DLD1 (cell line): ENCODE results near the gene OLFML2B.
"Not testable (repeated sequence)": the region's sequence is repeated elsewhere in the genome, so short reads cannot be mapped to it uniquely, and the experiment has no call there.

Experiments
- in situ Hi-C: cut with HindIII; loops from 2 replicates; pipeline ENCODE4 v1.10.0; 2017; ENCODE audit warnings: low sequenced_read_pairs

Gene OLFML2B

DNA sequence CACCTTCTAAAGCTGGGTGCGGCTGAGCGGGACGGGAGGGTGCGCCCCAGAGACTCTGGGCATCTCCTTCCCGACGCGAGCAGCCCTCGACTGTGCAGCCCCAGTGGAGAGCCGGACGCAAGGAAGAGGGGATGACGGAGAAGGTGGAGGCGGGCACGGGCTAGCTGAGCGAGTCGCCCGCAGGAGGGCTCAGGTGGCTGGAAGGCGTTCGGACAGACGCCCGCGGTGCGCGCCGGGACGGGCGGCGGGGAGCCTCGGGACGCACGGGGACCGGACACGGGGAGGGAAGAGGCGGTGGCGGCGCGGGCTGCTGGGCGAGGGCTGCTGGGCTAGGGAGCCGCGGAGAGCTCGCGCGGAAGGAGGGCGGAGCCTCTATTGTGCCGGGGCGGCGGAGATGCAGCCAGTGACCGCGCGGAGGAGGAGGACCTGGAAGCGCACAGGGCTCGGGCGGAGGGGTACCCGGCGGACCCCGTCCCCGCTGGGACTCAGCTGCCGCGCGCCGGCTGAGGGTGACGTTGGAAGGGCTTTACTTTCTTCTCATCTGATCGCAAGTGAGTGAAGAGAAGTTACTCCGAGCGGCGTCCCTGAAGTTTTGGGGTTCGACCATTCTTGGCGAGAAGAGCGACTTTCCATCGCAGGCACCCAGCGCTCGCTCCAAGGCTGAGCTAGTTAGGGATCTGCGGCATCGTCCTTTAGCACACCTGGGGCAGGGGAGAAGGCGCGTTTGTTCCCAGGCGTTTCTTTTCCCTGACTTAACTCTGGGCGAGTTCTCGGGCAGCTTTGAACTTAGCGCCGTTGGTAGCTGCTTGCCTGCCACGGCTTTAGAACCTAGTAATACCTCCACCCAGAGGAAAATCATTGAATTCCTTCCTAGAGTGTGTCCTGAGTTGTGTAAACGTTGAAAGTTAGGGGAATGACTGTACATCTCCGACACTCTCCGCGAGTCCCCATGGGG lies at the start of gene OLFML2B:
Gene OLFML2B, minus strand, starts transcription at position 323 of the 955 bp plus-strand sequence. CDS start 439 bp downstream, outside the sequence.
- in situ Hi-C loops, result no loop called here

DNA sequence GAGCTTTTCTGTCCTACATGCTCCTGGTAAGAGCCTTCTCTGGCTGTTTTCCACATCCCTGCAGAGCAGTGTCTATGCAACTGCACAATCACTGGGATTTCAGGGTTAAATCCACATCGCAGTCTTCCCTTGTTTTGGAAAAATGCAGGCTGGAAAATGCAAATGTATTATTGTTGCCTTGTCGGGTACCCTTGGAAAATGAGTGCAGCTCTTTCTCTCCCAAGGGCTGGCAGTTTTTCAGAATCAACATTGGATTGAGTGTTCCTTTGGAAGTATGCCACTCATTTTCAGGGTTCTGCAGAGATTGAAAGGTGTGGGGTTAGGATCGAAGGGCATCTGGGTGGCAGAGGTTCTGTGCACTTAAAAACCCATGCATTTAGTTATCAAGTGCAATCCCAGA lies 49.1 kb upstream of the OLFML2B start:
- in situ Hi-C loops, result no loop called here

DNA sequence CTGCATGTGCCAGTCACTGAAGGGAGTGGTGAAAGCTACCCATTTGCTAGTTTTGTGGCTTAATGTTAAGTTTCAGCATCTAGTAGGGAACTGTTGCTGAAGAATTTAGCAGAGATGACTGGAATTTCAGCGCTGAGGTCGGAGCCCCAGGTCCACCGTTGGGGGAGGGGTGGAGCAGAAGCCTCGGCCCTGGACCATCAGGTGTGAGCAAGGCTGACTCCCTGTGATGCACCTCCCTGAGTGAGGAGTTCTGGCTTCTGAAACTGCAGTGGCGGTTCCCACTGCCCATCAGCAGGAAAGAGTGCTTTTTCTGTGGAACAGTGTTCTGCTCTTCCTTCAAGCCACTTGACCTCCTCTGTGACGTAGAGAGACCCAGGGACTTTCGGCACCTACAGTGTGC lies 47.2 kb upstream of the OLFML2B start:
- in situ Hi-C loops, result no loop called here

DNA sequence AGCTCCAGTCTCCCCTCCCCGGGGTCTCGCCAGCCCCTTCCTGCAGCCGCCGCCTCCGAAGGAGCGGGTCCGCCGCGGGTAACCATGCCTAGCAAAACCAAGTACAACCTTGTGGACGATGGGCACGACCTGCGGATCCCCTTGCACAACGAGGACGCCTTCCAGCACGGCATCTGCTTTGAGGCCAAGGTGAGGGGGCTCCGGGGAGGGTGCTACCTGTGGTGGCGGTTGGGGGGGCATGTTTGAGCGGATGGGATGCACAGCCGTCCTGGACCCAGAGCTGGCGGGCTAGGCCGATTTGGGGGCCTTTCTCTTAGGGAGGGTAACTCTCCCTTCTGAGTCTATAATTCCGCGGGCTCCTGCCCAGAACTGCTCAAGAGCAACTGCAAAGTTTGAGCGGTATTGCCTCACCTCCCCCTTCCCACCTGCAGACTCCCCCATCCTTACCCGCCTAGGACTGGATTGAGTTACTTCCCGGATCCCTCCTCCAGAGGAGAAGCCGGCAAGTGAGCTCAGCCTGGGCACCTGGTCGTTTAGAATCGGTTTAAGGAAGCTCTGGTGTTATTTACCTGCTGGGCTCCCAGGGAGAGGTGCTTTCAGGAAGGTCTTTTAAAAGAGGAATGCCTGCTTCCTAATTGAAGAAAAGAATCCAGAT lies 46.6 kb upstream of the OLFML2B start:
- in situ Hi-C loops, result no loop called here

DNA sequence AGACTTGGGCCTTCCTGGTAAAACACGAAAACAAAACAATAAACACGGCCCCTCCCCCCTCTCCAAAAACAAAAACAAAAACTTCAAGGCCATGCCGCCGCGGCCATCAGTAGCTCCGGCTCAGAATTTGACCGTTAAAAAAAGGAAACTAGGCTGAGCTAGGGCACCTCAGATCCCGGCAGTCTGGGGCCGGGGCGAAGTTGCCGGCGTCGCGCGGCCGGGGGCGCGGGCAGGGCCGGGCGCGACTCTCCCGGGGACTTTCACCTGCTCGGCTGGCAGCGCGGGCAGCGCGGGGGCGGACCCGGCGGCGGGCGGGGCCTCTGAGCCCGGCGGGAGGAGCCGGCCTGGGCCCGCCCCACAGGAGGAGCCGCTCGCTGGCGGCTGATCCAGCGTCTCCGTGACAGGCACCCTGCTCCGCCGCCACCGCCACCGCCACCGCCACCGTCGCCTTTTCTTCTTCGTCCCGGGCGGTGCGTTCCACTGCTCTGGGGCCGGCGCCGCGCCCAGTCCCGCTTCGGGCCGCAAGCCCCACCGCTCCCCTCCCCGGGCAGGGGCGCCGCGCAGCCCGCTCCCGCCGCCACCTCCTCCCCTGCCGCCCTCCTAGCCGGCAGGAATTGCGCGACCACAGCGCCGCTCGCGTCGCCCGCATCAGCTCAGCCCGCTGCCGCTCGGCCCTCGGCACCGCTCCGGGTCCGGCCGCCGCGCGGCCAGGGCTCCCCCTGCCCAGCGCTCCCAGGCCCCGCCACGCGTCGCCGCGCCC lies 45.8 kb upstream of the OLFML2B start, which contains the start of gene NOS1AP:
Gene NOS1AP, plus strand, starts transcription at position 358 of the 760 bp plus-strand sequence. CDS start 487 bp downstream, outside the sequence.
- in situ Hi-C loops, result no loop called here

DNA sequence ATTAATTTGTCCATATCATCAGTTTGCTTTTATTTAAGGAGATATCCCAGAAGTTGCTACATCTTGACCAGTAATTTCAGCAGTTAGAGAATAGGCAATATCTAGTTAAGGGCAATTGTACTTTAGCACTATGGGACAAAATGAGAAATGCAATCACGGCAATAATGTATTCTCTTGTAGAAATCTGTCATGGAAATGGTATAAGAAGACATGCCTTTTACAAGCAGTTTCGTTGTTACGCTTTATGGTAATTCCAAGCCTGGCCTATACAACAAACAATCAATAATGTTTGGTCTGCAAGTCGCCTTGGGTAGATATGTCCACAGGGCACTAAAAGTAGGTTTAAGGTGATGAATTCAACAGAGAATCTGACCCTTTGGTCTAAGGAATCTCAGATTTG lies 44.6 kb upstream of the OLFML2B start:
- in situ Hi-C loops, result no loop called here

DNA sequence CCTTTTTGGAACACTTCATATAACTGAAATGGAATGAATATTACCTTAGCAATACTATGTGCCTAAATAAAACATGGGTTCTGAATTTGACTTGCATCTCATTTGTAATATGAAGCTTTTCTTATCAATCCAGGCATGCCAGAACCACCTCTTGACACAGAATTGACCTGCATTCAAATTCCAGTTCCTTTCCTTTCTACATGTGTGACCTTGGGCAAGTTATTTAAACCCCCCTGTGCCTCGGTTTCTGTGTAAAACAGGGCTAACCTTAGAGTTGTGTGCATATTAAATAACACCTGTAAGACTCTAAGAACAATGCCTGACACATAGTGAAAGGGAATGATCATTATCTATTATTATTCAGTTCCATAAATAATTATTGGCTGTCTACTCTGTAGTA lies 43.8 kb upstream of the OLFML2B start:
- in situ Hi-C loops, result no loop called here

DNA sequence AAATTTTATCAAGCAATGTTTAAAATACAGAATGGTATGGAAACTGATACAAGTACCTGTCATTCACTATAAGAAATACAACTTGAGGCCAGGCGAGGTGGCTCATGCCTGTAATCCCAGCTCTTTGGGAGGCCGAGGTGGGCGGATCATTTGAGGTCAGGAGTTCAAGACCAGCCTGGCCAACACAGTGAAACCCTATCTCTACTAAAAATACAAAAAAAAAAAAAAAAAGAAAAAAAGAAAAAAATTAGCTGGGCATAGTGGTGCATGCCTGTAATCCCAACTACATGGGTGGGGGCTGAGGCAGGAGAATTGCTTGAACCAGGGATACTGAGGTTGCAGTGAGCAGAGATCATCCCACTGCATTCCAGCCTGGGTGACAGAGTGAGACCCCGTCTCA lies 43.2 kb upstream of the OLFML2B start:
- in situ Hi-C loops, result not testable (repeated sequence)

DNA sequence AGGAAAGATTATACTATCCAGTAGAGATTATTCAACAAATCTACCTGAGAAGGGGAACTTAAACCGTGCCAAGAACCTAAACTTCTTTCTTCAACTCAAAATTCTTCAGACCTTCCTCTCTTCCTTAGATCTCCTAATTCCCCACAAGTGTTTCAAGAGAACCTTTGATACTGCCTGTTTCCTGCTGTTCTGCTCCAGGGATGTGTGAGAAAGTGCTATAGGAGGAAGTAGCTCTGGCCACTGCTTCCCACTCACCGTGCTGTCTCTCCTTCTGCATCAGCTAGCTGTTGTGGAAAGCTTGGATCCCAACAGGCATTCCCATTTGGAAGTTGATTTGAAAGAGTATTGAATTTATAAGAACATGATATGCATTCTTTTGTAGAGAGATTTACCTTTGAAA lies 41.3 kb upstream of the OLFML2B start:
- in situ Hi-C loops, result no loop called here

DNA sequence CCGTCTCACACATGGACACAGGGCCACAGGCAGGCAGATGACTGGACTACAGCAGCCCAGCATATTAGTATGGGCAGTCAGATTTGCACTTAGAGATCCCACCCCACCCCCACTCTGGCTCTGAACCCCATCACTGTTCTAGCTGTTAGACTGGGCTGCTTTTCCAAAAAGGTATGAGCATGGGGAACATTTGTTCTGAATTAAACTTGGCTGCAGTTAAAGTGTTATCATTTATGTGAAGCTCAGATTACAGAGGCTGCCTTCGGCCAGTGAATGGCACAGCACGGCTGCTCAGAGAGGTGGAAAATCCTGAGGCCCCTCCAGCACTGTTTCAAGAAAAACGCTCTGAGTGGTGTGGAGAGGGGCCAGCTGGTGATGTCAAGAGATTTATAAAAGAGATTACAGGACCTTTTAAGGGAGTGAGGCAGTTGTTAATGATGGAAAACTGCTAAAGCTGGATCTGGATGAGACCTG lies 38.9 kb upstream of the OLFML2B start:
- in situ Hi-C loops, result no loop called here

DNA sequence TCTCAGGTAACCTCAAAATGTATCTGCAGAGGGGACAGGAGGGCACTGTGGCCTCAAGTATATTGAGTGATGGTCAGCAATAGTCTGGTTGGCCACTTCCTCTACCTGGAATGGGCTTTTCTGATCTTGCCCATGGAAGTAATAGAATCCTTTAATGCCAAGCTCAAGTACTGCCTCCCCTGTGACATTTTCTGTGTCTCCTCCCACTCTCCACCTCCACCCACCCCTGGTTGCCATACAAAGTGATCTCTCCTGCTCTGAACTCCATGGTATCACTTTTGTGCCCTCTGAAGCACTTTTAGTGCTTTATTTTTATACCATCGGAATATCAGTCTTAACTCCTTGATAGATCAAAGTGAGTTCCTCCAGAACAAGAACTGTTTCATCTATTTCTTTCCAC lies 36.6 kb upstream of the OLFML2B start:
- in situ Hi-C loops, result no loop called here

DNA sequence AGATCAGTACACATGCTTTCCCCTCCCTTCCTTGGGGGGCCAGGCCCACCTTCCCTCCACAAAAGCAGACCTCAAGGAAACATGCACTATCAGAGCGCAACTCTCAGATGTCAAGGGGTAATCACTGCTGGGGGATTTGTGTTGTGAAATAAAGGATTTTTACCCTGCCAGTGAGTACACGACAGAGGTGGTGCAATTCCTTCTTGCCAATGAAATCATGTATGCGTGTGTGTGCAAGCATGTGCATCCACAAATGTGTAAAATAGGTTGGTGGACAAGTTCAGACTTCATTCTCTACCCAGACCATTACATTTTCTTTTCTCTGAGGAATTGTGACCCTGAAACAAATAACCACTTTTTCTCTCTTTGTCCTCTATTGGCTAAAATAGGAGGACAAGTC lies 36.1 kb upstream of the OLFML2B start:
- in situ Hi-C loops, result no loop called here

DNA sequence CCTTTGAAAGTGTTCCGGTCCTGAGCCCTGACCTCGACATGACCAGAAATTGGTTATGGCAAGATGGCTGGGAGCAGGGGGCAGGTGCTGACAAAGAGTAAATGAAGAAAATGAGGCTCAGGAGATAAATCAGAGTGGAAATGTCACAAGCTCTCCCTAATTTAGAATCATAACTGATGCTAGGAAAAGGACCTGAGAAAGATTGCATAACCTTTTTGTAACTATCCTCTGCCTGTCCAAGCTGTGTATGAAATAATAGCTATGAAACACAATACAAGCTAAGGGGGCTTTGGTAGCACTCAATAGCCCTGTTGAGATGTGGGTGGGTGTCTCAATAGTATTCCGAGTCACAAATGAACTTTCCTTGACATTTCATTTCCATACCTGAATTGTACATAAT lies 32.9 kb upstream of the OLFML2B start:
- in situ Hi-C loops, result no loop called here

DNA sequence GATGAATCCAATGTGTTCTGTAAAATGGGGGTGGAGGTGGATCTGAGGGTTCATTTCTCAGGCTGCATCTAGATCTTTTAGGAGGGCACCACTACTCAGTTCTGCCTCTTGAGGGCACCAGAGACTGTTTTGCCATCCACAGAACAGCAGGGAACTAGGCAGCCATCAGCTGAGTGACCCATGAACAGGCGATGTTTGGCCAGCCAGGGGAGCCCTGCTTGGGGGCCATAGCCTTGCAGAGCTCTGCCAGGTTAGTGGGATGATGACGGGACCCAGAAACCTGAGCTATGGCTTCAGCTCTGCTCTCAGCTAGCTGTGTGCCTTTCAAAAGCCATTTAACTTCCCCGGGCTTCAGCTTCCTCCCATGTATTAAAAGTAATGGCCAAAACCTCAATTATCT lies 32.4 kb upstream of the OLFML2B start:
- in situ Hi-C loops, result no loop called here

DNA sequence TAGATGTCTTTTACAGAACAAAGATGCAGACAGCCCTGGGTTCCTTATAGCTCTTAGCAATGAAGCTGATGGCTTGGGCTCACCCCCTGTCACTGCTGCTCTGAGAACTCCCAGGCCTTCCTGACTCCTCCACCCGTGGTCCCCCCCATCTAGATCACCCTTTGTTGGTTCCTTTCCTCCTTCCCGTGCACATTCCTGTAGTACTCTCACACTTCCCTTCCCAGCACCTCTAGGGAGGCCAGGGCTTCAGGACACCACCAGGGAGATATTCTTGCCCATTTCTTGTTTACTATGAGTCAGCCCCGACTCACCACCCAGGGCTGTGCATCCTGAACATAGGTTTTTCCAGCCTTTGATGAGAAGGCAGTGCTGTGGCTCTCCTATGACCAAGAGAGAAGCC lies 31.4 kb upstream of the OLFML2B start:
- in situ Hi-C loops, result no loop called here

DNA sequence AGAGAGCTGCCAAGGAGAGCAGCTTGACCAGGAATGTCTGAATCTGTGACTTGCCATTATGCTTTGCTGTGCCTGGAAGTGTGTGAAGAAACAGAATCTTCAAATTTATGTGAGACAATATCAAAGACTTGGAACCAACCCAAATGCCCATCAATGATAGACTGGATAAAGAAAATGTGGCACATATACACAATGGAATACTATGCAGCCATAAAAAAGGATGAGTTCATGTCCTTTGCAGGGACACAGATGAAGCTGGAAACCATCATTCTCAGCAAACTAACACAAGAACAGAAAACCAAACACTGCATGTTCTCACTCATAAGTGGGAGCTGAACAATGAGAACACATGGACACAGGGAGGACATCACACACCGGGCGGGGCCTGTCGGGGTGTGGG lies 30.3 kb upstream of the OLFML2B start:
- in situ Hi-C loops, result not testable (repeated sequence)

DNA sequence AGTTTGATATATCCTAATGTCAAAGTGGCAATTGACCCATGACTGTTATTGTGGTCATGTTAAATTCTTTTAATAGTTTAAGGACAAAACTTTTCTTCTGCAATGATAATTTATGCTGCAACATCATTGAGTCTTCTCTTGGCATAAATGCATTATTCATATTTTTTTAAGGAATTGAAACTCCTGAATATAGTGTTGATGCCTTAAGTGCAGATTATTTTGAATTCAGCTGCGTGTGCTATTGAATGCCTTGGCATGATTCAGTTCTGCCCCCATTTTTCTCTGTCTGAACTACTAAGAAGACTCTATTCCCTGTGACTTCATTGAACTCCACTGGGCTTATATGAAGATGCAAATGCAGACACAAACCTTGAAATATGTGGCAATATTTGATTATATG lies 23.3 kb upstream of the OLFML2B start:
- in situ Hi-C loops, result loop anchor here (10.0 kb wide), 1 partner anchor 338 kb away; the partner anchor contains the start of gene C1orf226

DNA sequence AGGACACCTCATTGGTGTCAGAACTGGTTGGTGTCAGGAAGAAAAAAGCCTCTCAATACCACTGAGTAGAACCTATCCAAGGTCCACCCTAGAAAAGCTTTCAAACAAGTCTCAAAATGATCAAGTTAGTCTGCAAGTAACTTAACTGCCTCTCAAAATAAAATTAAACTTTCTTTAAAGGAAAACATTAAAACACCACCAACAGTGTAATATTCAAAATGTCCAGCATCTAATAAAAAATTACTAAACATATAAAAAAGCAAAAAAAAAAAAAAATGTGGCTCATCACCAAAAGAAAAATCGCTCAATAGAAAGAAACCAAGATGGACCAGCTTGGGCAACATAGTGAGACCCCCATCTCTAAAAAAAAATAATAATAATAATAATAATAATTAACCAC lies 18.7 kb upstream of the OLFML2B start:
- in situ Hi-C loops, result loop anchor here (10.0 kb wide), 1 partner anchor 342 kb away; the partner anchor contains the start of gene C1orf226

DNA sequence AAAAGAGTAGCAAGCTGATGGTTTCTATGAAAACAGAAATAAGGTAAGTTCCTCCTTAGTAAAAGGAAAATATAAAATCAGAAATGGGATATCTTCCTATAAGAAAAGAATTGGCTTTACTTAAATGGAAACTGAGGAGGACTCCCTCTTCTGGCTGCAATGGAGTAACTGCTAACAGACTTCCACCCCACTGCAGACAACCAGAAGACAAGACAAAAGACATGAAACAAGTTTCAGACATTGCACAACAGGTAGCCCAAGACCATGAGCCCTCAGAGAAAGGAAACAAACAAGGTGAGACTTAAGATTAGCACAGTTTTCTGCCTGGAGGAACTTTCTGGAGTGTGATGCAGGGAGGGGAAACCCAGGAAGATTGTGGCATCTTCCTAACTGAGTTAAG lies 17.0 kb upstream of the OLFML2B start:
- in situ Hi-C loops, result loop anchor here (10.0 kb wide), 1 partner anchor 344 kb away; the partner anchor contains the start of gene C1orf226

DNA sequence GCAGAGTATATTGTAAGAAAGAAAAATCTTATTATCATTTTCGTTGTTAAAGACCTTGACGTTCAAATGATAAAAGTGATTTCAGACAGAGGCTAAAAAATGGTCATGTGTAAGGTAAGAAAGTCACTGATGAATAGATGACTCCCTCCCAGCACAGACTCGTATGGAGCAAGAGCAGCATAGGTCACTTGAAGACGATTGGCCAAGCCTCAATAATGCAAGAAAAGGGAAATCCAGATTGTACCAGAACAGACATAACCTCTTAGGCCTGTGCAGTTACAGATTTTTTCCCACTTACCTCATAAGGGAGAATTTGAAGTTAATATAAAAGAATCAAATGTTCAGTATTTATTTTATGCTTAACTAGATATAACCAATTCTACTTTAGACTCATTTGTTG lies 16.3 kb upstream of the OLFML2B start:
- in situ Hi-C loops, result loop anchor here (10.0 kb wide), 1 partner anchor 345 kb away; the partner anchor contains the start of gene C1orf226

DNA sequence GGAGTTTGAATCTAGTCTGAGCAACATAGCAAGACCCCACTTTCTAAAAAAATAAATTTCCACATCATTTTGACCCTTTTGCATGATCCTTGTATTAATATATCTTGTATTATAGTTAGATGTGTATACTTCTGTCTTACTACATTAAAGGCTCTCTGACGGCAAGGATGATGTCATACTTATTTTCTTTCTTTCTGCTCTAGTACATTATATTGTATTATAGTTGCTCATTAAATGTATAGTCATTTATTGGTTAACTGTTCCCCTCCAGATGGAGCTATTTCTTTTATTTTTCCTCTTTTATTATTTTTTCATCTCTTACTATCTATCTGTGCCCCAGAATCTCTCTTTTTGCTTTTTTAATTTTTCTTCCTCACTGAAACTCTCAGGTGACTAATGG lies 15.0 kb upstream of the OLFML2B start:
- in situ Hi-C loops, result no loop called here
